NCI-H2227 (cell line): ENCODE measurements around the gene RINL.
A peak's percentile ranks its signal among the peaks of the same experiment; 100 is the strongest.

Experiments
- DNase-seq: peaks from one replicate; lab custom pipeline; 2025; ENCODE audit not compliant: unreplicated experiment; lab: John Stamatoyannopoulos, UW

RINL gene

GRCh38 chr19:38849860-38850435 lies 28.1 kb downstream of the RINL start, which contains the start of gene HNRNPL:
Gene HNRNPL, minus strand, starts transcription at chr19:38849986. Its CDS starts 20 bp downstream, at chr19:38849966.
- DNase-seq: peak; percentile 100

- peak; percentile 100 for DNase-seq
Observed at GRCh38 chr19:38849147-38849859, 28.8 kb downstream of the RINL start.

DNA sequence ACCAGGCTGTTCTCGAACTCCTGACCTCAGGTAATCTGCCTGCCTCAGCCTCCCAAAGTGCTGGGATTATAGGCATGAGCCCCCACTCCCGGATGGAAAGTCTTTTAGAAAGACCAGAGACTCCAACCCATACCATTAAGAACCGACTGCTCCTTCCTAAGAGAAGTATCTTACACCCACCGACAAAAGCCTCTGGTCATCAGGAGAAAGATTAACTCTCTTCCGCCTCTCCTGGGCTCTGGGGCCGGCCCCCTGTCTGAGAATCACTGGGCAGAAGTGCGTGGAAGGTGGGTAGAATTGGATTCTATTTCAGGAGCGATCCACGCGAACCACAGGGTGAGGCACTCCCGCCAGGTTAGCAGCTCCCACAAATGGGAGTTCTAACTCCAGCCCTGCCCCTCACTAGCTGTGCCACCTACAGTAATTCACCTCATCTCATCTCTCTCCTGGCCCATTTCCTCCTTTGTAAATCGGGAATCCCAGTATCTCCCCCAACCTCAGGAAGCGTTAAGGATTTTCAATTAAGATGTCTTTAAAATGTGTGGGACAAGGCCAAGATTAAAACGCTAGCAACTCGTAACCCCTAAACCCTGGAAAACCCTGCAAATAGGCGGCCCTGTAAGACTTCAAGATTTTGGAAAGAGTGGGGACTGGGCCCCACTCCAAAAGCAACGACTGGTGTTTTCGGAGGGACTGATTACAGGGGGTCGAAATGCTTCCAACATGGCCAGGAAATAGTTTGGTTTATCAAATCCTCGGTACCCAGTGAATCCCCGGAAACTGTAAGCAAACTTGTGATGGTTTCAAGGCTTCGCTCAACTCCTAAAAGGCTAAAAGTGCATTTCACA lies 29.6 kb downstream of the RINL start:
- no peak for DNase-seq

DNA sequence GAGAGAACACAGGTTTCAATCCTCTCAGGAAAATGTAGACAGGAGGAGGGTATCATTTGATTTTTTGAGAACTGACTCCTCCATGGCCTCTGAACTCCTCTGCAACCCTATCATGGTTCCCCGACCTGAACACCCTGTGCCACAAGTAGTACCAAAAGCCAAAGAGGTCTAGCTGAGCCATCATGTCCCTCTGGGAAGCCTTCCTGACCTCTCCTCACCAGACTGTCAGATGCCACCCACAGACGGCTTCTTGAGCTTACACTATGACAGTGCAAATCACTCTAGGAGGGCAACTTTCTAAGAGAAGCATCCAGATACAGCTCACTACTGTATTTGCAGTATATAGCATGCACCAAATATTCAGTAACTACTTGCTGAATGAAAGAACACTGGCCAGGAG lies 32.0 kb downstream of the RINL start:
- DNase-seq: no peak

- DNase-seq: no peak
Observed at GRCh38 chr19:38845374-38846024, 32.6 kb downstream of the RINL start.

DNA sequence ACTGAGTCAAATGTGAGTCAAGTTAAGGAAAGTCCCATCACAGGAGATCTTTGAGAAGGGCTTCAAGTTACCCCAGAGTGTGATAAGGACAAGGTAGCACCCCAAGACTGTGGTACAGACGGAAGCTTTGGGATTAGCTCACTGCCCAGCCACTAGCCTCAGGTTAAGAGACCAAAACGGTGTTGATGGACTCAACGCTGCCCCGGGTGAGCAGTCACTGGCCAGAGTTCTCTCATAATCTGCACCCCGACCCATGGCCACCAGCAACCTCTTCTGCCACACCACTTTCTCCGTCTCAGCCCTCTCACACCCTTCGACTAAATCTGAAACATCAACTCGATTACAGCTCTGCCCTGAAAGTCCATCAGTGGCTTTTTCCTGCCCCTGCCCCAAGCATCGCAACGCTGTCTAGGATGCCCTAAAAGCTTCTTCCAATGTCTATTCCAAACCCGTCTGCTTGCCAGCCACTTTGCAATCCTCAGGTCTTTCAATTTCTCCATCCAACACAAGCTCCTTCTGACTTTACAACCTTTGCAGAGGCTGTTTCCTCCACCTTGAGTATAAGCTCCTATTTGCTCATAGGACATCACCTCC lies 33.9 kb downstream of the RINL start:
- no peak for DNase-seq

DNA sequence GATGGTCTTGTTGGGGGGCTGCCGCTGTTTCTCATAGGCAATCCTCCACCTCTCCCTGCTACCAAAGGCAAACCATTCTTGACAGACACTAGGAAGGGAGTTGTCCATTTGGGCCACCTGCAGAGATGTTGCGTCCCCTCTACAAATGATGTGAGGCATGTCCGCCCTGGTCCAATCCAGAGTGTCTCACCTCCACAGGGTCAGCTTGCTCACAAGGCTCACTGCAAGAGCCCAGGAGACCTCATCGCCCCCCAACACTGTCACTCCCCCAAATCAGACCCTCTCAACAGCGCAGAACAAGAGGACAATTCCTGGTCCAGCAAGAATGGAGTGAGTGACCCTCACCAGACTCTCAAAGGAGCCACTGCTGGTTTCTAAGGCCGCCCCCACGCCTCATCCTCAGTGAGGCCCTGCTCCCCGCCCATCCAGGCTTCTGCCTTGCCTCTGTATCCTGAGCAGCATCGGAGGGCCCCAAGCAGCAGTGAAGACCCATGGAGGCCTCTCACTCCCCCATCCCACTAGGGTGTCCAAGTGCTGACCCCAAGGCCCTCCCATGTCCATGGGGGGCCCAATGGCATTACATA lies 34.8 kb downstream of the RINL start:
- DNase-seq: no peak

DNA sequence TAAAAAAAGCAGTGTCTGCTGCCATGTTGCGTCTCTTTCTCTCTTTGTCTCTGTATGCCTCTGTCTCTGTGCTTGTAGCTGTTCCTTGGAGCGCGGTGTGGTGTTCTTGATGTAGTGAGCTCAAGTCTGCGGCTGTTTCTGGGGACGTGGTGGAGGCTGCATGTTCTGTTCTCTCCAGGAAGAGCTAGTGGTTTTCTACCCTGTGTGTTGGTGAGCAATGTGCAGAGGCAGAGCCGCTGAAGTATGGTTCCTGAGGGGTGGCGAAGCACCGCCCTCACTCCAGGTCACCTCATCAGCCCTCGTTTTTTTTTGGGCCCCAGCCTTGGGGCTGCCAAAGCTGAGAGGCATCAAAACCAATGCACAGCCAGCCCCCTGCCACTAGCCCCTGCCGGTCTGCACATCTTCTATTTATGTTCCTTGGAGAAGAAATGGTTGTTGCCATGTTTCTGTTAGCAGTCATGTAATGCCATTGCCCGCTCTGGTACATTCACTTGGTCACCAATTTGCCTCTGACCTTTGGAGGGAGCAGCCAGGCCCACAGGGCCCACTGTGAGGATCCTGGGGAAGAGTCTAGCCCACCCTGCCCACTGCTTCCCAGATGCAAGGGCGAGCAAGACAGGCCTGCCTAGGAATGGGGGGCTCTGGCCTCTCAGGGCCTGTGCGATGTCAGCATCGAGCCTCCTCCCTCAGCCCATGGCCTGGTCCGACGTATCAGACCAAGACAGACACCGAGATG lies 35.5 kb downstream of the RINL start:
- DNase-seq: no peak

DNA sequence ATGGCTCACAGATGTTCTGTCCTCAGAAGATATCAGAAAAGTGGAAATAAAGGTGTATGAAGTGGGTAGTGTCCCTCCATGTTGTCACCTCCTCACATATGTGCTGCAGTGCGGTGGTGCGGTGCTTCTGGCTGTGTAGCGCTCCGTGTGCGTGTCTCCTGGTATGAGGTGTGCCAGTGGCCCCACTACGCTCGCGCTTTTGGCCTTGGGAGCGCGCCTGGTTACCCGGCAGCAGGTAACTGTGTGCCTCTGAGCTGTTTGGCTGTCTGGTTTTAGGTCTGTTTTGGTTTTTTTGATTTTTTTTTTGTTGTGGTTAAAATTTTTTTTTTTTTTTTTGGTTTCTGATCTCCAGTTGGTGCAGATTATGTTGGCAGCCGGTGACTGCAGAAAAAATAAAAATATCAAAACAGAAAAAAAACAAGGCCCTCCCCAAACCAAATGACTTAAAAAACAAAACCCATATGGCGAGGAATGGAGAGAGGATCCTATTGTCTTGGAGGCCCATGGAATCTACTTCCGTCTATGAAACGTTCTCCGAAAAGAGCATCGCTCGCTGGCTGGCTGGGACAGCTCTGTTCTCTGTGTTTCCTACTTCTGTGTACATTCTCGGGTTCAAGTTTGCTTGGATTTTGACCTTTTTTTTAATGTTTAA lies 36.2 kb downstream of the RINL start:
- no peak for DNase-seq

DNA sequence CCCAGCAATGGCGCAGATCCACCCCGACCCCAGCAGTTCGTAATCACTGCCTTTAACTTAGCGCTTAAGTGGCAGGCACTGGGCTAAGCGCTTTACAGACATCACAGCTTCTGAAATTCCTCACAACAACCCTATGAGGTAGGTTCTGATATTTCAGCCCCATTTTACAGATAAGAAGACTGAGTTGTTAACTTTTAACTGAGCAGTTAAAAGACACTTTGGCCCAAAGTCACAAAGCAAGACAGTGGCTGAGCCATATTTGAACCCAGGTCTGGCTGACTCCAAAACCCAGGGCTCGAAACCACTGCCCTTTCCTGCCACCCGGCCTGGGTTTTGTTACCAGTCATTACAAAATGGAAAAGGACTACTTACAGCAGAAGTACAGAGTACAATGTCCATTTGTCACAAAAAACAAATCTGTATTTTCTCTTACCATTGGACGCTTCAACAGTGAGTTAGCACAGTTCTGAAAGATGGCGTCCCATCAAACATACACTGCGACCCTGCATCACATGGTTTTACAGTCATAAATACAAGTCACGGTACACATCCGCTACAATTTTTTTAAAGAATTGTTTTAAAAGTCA lies 36.8 kb downstream of the RINL start:
- no peak for DNase-seq

DNA sequence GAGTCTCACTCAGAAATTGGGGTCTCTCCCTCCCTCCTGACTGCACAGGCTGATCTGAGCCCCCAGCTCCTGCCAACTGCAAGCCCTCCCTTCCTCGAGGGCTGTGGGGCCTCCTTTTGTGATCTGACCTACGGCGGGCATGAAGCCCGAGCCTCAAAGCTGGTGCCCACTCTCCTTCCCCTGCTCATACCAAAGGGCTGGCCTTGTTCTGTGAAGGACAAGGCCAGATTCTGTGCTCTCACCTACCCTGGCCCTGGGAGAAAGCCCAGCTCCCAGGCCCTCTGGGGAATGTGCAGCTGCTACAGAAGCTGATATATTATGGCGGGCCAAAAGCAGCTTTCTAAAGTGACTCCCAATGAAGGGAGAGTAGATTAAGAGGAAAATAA lies 37.5 kb downstream of the RINL start:
- DNase-seq: no peak

GRCh38 chr19:38839816-38840582 lies 38.1 kb downstream of the RINL start:
- no peak for DNase-seq

DNA sequence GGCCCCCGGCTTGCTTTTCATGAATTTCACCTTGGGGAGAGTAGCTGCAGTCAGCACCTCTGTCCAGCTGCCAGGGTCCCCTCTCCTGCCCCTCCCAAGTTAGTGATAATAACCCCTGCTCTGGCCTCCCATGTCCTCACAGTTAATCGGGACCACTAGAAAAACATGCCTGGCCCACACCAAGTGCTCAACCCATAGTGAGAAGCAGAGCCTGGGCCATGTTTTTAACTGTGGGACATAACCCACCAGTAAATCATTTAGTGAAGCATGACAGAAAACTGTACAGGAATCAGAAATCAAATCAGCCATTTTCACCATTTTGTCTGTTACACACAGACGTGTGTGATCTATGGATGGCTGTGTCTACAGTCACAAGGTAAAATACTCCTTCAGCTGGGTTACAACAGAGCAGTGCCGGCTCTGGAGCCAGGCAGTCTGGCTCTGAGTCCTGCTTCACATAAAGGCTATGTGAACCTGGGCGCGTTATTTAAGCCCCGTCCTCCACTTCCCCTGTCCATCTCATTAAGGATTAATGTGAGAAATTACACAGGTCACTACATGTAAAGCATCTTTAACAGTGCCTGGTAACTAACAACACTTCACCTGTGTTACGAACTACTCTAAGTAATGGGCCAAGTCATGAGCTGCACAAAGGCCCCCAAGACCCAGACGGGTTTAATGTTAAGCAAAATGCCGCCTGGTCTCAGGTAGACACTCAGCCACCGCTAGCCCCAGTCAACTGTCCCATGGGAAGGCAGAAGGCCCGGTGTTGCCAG lies 38.9 kb downstream of the RINL start:
- DNase-seq: no peak

GRCh38 chr19:38838208-38838985 lies 39.7 kb downstream of the RINL start:
- DNase-seq: no peak

DNA sequence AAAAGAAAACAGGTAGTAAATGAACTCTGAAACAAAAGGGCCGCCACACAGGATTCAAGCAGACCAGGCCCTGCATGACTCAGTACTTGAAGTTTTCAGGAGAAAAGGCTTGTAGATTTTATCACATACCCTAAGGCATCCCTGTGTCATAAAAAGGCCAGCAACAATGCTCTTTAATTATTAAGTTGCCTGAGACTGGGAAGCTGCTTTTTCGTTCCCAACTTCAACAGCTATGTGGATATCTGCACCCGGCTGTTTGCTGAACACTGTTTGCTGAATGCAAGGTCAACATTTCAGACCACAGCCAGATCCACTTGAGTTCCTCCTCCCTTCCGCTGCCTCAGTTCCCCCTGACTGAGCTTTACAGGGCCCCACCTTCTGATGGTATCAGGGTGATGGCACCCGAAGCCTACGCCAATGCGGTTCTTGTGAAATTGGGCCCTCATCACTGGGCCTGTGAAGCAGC lies 40.4 kb downstream of the RINL start:
- DNase-seq: no peak

GRCh38 chr19:38836983-38837626 lies 41.0 kb downstream of the RINL start:
- no peak for DNase-seq
